Panc1 (cell line): Measurements from ENCODE around the gene CAMSAP2. TPM values are rescaled to one million over a fixed set of nuclear protein-coding genes. Genes with fewer than 3 reads are reported as not detected.

Experiments
- ATAC-seq: fragments of 200-7000 bp; cut with Tn5 transposase; 2 replicates; pipeline ENCODE4 v1.9.1; 2020; ENCODE audit warnings: mild to moderate bottlenecking, moderate library complexity
- BruUV-seq: library from RNA; stranded (reverse); fragments of 400-500 nt; replicated peaks from 2 replicates; lab custom pipeline; 2021; lab: Mats Ljungman, UMichigan
- CTCF ChIA-PET: fragments of 300-600 bp; sonication (Branson Sonifier 250); formaldehyde crosslinking; loops from one replicate; lab custom pipeline; 2022; ENCODE audit warnings: antibody characterized with exemption; lab: Charles Lee
- POLR2A ChIA-PET: fragments of 300-600 bp; sonication (Branson Sonifier 250); formaldehyde crosslinking; loops from one replicate; lab custom pipeline; 2022; ENCODE audit warnings: antibody characterized with exemption; lab: Charles Lee
- DNase-seq: peaks from one replicate; pipeline ENCODE4 v3.0.0-alpha.2; 2010; ENCODE audit warnings: low read depth, low spot score
- H3K27ac ChIP-seq: 2 replicates; pipeline ENCODE4 v1.5.1; 2011; ENCODE audit warnings: mild to moderate bottlenecking, low read length, inconsistent platforms
- H3K27me3 ChIP-seq: fragments of 200-500 bp; sonication (Bioruptor generic); 2 replicates; pipeline ENCODE4 v1.6.0; 2014; ENCODE audit warnings: low read length, inconsistent platforms; ENCODE audit not compliant: control insufficient read depth, insufficient read depth
- H3K36me3 ChIP-seq: fragments of 200-500 bp; sonication (Bioruptor generic); 2 replicates; pipeline ENCODE4 v1.5.1; 2014; ENCODE audit warnings: inconsistent platforms, mild to moderate bottlenecking, low read length, moderate library complexity; ENCODE audit not compliant: control insufficient read depth, insufficient read depth
- H3K4me1 ChIP-seq: 2 replicates; pipeline ENCODE4 v1.5.1; 2011; ENCODE audit warnings: inconsistent platforms, mild to moderate bottlenecking, low read length, moderate library complexity; ENCODE audit not compliant: control insufficient read depth, insufficient read depth
- H3K4me3 ChIP-seq, 2 experiments: 2 replicates each; pipeline ENCODE4 v1.5.1; 2011 to 2012; ENCODE audit warnings: low read depth in 2 of 2, low read length in 2 of 2, mild to moderate bottlenecking in 2 of 2, inconsistent platforms in 1 of 2, moderate library complexity in 1 of 2
- H3K9me3 ChIP-seq: fragments of 200-500 bp; sonication (Bioruptor generic); 2 replicates; pipeline ENCODE4 v1.5.1; 2014; ENCODE audit warnings: low read depth, mild to moderate bottlenecking, inconsistent platforms, low read length, moderate library complexity; ENCODE audit not compliant: control insufficient read depth, insufficient read depth
- POLR2AphosphoS5 ChIP-seq: IDR thresholded peaks from 2 replicates; pipeline ENCODE4 v1.6.1; 2012; ENCODE audit warnings: mild to moderate bottlenecking, low read depth, low read length, moderate library complexity
- SIN3A ChIP-seq: IDR thresholded peaks from 2 replicates; pipeline ENCODE4 v1.6.1; 2012; ENCODE audit warnings: low read depth, mild to moderate bottlenecking, low read length, moderate library complexity, borderline replicate concordance; ENCODE audit not compliant: insufficient read depth
- TCF7L2 ChIP-seq: IDR thresholded peaks from 2 replicates; pipeline ENCODE4 v1.6.1; 2011; ENCODE audit warnings: mild to moderate bottlenecking, low read depth, low read length, inconsistent platforms
- in situ Hi-C: cut with HindIII; loops from 2 replicates; pipeline ENCODE4 v1.10.0; 2016; ENCODE audit warnings: low sequenced_read_pairs, low pct_unique_long_range_greater_than_20kb
- intact Hi-C: fragments of 100-400 bp; cut with micrococcal nuclease; formaldehyde crosslinking; loops from one replicate; pipeline ENCODE4 v1.10.0; 2022; ENCODE audit not compliant: unreplicated experiment
- total RNA-seq: library from RNA; stranded (reverse); gene quantifications from one replicate; pipeline ENCODE4 v1.2.1, GENCODE V29; 2021; ENCODE audit not compliant: unreplicated experiment
- TF ChIP-seq, protein P1 (sequence below): fragments of 450-650 bp; IDR thresholded peaks from 2 replicates; pipeline ENCODE4 v1.5.1; 2017; ENCODE audit warnings: mild to moderate bottlenecking
- TF ChIP-seq, protein P2 (sequence below), 2 experiments: IDR thresholded peaks; 2 replicates each; pipeline ENCODE4 v1.6.1; 2011 to 2012; ENCODE audit warnings: low read depth in 2 of 2, control low read depth in 1 of 2, low read length in 1 of 2, mild to moderate bottlenecking in 1 of 2, moderate library complexity in 1 of 2; ENCODE audit not compliant: insufficient read depth in 1 of 2

Gene CAMSAP2
- total RNA-seq, 1 experiment from 2014 or later = 40.1 TPM

DNA sequence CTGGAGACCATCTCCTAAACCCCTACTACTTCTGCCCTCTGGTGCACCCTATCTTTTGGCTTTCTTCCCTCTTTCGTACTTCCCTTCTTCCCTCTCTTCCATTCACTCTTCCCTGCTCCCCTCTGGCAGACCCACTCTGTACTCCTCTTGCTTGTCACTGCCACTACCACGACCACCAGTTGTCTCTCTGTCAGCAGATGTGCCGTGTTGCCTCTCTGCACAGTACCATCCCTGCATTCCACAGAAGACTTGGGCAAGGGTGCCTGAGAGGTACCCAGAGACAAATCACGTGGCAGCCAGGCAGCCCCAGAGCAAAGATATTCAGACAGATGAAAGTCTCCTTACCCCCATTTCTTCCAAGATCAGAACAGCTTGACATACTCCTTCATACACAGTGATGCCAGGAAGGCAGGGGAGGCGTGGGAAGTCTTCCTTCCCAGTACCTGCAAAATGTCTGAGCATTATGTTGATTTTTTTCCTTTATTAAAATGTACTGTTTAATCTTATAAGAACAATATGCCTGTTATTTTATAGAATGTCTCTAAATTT lies 15.0 kb downstream of the CAMSAP2 start:
- Histone ChIP-seq H3K27me3 (no peaks in the 10 kb centered on the region), H3K36me3 (no peaks in the 10 kb centered on the region), H3K4me3 (no peak overlapping the region), H3K9me3 (no peaks in the 10 kb centered on the region), H3K27ac (no peak overlapping the region), H3K4me1 (no peaks in the 10 kb centered on the region)
- in situ Hi-C loops (no loop called here), intact Hi-C loops (no loop called here)
- ATAC-seq = peak; percentile 45; the same call in 1 of the 2 replicates
- CTCF ChIA-PET = no interaction called here
- no TSS peak for BruUV-seq
- TF ChIP-seq SIN3A = no peak
- TF ChIP-seq, protein P1, sequence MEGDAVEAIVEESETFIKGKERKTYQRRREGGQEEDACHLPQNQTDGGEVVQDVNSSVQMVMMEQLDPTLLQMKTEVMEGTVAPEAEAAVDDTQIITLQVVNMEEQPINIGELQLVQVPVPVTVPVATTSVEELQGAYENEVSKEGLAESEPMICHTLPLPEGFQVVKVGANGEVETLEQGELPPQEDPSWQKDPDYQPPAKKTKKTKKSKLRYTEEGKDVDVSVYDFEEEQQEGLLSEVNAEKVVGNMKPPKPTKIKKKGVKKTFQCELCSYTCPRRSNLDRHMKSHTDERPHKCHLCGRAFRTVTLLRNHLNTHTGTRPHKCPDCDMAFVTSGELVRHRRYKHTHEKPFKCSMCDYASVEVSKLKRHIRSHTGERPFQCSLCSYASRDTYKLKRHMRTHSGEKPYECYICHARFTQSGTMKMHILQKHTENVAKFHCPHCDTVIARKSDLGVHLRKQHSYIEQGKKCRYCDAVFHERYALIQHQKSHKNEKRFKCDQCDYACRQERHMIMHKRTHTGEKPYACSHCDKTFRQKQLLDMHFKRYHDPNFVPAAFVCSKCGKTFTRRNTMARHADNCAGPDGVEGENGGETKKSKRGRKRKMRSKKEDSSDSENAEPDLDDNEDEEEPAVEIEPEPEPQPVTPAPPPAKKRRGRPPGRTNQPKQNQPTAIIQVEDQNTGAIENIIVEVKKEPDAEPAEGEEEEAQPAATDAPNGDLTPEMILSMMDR = no peak
- TF ChIP-seq, protein P2, sequence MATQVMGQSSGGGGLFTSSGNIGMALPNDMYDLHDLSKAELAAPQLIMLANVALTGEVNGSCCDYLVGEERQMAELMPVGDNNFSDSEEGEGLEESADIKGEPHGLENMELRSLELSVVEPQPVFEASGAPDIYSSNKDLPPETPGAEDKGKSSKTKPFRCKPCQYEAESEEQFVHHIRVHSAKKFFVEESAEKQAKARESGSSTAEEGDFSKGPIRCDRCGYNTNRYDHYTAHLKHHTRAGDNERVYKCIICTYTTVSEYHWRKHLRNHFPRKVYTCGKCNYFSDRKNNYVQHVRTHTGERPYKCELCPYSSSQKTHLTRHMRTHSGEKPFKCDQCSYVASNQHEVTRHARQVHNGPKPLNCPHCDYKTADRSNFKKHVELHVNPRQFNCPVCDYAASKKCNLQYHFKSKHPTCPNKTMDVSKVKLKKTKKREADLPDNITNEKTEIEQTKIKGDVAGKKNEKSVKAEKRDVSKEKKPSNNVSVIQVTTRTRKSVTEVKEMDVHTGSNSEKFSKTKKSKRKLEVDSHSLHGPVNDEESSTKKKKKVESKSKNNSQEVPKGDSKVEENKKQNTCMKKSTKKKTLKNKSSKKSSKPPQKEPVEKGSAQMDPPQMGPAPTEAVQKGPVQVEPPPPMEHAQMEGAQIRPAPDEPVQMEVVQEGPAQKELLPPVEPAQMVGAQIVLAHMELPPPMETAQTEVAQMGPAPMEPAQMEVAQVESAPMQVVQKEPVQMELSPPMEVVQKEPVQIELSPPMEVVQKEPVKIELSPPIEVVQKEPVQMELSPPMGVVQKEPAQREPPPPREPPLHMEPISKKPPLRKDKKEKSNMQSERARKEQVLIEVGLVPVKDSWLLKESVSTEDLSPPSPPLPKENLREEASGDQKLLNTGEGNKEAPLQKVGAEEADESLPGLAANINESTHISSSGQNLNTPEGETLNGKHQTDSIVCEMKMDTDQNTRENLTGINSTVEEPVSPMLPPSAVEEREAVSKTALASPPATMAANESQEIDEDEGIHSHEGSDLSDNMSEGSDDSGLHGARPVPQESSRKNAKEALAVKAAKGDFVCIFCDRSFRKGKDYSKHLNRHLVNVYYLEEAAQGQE (IDR thresholded peaks at IDR 0.05; ENCODE audit: insufficient read depth in 1 of 2, low read depth in 2 of 2, low read length in 1 of 2) = no peak
- POLR2A ChIA-PET = interaction anchor here (0.6 to 0.7 kb wide), 4 partner anchors 11 to 1017 kb away, joined by 3 to 7 read pairs (median 5); no protein-coding TSS in a partner anchor
- DNase-seq = no peak

DNA sequence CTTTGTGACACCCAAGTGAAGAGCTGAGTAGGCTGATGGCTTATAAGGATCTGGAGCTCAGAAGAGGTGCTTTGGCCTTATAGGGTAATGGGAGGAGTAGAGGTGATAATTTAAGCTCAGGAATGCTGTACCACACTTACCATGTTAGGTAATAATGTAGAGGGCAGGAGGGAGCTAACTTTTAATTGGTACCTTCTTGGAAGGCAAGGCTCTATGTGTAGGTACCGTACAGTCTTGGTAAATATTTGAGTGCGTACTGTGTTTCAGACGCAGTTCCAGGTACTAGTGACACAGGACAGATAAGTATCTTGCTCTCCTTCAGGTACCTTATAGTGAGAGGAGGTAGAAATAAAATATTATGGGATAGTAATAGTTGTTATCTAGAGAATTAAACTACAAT lies 16.8 kb downstream of the CAMSAP2 start:
- Histone ChIP-seq H3K27ac (no peak overlapping the region), H3K4me1 (no peaks in the 10 kb centered on the region), H3K36me3 (no peaks in the 10 kb centered on the region), H3K27me3 (no peaks in the 10 kb centered on the region), H3K4me3 (no peak overlapping the region), H3K9me3 (no peaks in the 10 kb centered on the region)
- no TSS peak for BruUV-seq
- POLR2A ChIA-PET = no interaction called here
- DNase-seq (no peak), ATAC-seq (no peak)
- TF ChIP-seq SIN3A = no peak
- TF ChIP-seq TCF7L2 = no peak
- TF ChIP-seq, protein P1 = no peak
- TF ChIP-seq, protein P2 (IDR thresholded peaks at IDR 0.05; ENCODE audit: insufficient read depth in 1 of 2, low read depth in 2 of 2, low read length in 1 of 2) = no peak
- no peak for TF ChIP-seq POLR2AphosphoS5
- intact Hi-C loops (no loop called here), in situ Hi-C loops (no loop called here)
- CTCF ChIA-PET = no interaction called here
